OCI-LY7 (cell line): ENCODE data around the gene WIPF2.

Source experiments
- EZH2phosphoT487 ChIP-seq: fragments of 200-600 bp; sonication (generic); IDR thresholded peaks from 2 replicates; pipeline ENCODE4 v1.6.1; 2018; ENCODE audit warnings: low read depth, borderline replicate concordance, mild to moderate bottlenecking, mixed run types, antibody characterized with exemption, low read length, moderate library complexity, mixed read lengths
- TF ChIP-seq, protein P1 (sequence below): fragments of 200-600 bp; sonication (generic); conservative IDR thresholded peaks from 2 replicates; pipeline ENCODE4 v1.5.1; 2014; ENCODE audit warnings: mild to moderate bottlenecking, antibody characterized with exemption, low read length, moderate library complexity, mixed read lengths

DNA sequence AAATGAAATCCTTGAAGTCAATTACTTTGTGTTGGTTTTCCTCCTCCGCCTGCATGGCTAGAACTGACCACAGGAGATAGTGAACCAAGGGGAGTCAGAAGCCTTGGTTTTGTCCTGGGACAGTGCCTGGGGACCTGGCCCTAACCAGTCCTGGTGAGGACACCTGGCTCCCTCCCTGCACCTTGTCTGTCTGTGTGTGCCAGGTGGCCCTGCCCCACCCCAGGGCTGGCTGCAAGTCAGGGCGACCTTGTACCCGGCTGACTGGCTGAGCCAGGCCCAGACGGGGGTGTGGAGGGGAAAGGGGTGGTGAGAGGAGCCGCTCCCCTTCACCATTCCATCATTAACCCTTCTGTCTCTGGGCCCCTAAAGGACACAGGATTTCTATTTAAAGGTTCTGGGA lies 38.4 kb upstream of the WIPF2 start:
- TF ChIP-seq, protein P1, sequence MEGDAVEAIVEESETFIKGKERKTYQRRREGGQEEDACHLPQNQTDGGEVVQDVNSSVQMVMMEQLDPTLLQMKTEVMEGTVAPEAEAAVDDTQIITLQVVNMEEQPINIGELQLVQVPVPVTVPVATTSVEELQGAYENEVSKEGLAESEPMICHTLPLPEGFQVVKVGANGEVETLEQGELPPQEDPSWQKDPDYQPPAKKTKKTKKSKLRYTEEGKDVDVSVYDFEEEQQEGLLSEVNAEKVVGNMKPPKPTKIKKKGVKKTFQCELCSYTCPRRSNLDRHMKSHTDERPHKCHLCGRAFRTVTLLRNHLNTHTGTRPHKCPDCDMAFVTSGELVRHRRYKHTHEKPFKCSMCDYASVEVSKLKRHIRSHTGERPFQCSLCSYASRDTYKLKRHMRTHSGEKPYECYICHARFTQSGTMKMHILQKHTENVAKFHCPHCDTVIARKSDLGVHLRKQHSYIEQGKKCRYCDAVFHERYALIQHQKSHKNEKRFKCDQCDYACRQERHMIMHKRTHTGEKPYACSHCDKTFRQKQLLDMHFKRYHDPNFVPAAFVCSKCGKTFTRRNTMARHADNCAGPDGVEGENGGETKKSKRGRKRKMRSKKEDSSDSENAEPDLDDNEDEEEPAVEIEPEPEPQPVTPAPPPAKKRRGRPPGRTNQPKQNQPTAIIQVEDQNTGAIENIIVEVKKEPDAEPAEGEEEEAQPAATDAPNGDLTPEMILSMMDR: no peak
- TF ChIP-seq EZH2phosphoT487: no peak
